Activated naive CD4-positive, alpha-beta T cell treated with anti-CD3 and anti-CD28 coated beads, Interleukin-2, amount 50 U/mL, for 72 hours (primary cell): ENCODE results near the gene XPA. TPM values are rescaled to one million over a fixed set of nuclear protein-coding genes. Genes with fewer than 3 reads are reported as not detected.

Experiments
- ATAC-seq, 2 donors: fragments of 150-1000 bp; cut with Tn5 transposase; 2 replicates each; pipeline ENCODE4 v1.10.0; 2021; ENCODE audit warnings: mild to moderate bottlenecking in 2 of 2, moderate library complexity in 2 of 2
- DNase-seq, 2 donors: peaks; one replicate each; pipeline ENCODE4 v3.0.0; 2021 to 2022; ENCODE audit warnings: low spot score in 2 of 2
- H3K27ac Mint-ChIP-seq, 2 donors: one replicate each; pipeline ENCODE4 v1.8.0; 2022; ENCODE audit warnings: mild to moderate bottlenecking in 2 of 2, mixed read lengths in 2 of 2
- H3K36me3 Mint-ChIP-seq, 2 donors: one replicate each; pipeline ENCODE4 v1.8.0; 2022; ENCODE audit warnings: mixed read lengths in 2 of 2
- H3K9me3 Mint-ChIP-seq, 2 donors: one replicate each; pipeline ENCODE4 v1.8.0; 2022; ENCODE audit warnings: mixed read lengths in 2 of 2
- total RNA-seq, 2 donors: library from RNA; stranded (reverse); gene quantifications; one replicate each; pipeline ENCODE4 v1.2.3, GENCODE V29; 2022

The XPA gene
- total RNA-seq, 2 donors from 2014 or later, result 7.7 to 8.4 TPM

DNA sequence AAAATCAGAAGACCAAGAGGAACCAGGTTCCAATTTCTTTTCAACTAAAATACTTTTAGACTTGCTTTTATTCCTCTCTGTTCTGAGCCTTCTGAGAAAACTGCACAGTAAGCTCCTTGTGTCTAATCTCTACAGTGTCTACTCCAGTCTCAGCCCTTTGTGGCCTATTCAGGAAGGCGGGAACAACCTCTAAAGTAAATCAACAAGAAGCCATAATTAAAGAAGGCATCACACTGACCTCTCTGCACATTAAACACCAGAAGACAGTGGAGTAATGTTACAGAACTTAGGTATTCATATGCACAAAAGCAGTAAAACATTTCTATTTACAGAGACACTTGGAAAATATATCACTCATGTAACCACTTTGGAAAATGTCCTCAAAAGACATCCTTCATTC is 14.9 kb downstream of the XPA start:
- Mint-ChIP-seq H3K27ac (peak overlapping the region in 1 of 2 donors; percentile 86), H3K36me3 (peaks cover 0 to 5% of the 10 kb centered on the region in 2 donors), H3K9me3 (no peaks in the 10 kb centered on the region)
- no peak for DNase-seq
- no peak for ATAC-seq

DNA sequence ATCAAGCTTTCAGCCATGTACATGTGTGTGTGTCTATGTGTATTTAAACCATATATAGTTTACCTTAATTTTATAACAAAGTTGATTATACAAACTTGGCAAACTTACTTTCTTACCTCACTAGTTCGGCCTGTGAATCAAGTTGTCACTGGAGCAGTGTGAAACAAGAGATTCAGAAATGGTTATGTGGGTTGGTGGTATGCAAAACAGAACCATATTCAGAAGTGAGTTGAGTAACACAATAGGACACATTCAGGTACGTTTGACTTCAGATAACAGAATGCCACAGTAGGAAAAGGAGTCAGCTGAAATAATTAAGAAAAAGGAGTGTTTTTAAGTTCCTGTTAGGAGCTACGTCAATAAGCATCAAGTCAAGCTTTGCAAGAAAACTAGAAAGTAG is 21.5 kb downstream of the XPA start:
- Mint-ChIP-seq H3K27ac (peak overlapping the region in 1 of 2 donors; percentile 76), H3K36me3 (peaks cover 0 to 11% of the 10 kb centered on the region in 2 donors), H3K9me3 (no peaks in the 10 kb centered on the region)
- DNase-seq (no peak), ATAC-seq (peak; percentile 33 to 37)

DNA sequence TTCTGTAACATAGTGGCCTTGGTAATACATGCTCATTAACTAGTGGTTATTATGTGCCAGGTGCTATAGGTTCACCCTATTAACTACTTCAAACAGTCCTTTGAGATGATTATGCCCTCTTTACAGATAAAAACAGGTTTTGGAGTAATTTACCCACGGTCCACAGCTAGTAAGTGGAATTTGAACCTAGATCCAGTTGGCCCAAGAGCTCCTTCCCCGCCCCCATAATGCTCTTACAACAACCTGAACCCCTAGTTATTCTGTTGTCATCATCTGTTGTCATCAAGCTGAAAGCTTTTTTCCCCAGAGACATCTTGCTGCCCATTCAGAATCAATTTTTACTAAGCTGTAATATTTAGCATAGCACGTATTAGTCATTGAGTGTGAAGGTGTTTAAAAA is 23.2 kb downstream of the XPA start:
- DNase-seq, result no peak
- H3K9me3 Mint-ChIP-seq, result no peaks in the 10 kb centered on the region
- no peak for ATAC-seq
- peak overlapping the region; percentile 15 to 83 for H3K27ac Mint-ChIP-seq
- peaks cover 0 to 11% of the 10 kb centered on the region in 2 donors for H3K36me3 Mint-ChIP-seq

DNA sequence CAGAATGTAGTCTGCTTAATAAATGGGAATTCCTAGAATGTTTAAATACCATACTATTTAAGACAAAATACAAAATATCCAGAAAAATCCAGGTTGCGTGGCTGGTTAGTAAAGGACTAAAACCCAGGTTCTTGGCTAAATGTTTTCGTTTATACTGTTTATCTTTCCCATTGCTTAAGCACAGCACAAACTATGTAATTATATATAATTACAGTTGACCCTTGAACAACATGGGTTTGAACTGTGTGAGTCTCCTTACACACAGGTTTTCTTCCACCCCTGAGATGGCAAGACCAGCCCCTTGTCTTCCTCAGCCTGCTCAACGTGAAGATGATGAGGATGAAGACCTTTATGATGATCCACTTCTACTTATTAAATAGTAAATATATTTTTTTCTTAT is 24.7 kb downstream of the XPA start:
- Mint-ChIP-seq H3K9me3 (no peaks in the 10 kb centered on the region), H3K36me3 (peaks cover 0 to 18% of the 10 kb centered on the region in 2 donors), H3K27ac (no peak overlapping the region)
- ATAC-seq (no peak), DNase-seq (no peak)

DNA sequence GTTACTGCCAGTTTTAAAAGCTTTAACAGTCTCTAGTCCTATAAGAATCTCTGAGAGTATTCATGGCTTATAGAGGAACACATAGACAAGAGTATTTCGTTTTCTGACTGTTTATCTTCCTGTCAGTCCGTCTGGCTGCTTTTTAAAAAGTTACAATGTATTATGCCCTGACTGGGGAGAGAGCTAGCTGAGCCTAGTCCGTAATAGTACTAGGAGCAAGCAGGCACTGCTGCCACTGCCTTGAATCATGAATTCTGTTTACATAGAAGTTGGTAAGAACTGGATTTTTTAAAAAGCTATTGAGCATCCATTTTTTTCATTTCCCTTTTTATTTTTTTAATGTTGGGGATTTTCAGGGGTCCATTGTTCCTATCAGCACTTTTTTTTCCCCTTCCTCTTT is 26.6 kb downstream of the XPA start:
- DNase-seq (no peak), ATAC-seq (no peak)
- Mint-ChIP-seq H3K9me3 (no peaks in the 10 kb centered on the region), H3K27ac (peak overlapping the region in 1 of 2 donors; percentile 16), H3K36me3 (peaks cover 0 to 34% of the 10 kb centered on the region in 2 donors)

DNA sequence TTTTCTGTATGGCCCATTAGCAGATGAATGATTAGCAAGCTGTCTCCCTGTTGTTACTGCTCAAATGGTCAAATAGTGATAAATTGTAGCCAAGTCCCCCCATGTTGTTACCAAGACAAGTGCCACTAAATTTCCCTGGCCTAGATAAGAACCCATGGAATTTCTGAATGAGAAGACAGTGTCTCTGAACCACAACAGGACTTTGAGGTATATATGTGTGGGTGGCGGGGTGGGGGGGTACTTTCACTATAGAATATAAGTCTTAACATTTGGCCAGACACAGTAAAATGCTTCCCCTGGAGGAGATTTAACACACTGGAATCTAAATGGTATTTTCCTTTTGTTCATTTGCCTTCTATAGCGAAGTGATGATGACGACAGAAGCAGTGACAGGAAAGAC is 28.7 kb downstream of the XPA start:
- H3K27ac Mint-ChIP-seq, result peak overlapping the region in 1 of 2 donors; percentile 49
- DNase-seq (no peak), ATAC-seq (no peak)
- H3K36me3 Mint-ChIP-seq, result peaks cover 0 to 48% of the 10 kb centered on the region in 2 donors
- H3K9me3 Mint-ChIP-seq, result no peaks in the 10 kb centered on the region

DNA sequence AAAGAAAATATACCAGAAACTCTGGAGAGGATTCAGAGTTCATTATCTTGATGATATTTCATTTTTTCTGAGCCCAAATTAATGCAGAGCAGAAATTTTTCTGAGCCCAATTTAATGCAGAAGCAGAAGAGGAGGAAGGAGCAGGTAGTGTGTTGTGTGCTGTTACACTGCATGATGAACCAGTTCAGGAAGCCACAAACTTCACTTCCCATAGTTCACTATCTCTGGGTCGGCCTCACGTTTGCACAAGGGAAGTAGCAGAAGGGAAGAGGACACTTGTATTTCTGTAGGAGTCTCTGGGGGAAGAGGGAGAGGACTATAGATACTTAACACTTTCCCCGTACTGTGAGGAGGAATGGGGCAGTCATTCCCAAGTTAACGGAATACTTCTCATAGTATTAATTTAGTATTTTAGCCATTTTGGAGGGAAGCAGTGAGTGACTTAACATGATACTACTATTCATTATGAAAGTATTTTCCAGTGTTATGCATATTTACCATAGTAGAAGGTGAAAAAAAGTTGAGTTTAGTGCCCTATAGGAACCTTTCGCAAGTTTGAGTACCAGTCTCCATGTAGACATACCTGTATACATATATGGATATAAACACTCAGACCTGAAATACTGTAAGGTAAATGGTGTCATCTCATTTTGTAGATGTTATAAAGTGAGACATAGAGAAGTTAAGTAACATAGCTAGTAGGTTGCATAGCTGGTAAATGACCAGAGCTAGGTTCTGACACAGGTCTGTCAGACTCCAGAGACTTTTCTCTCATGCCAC is 30.0 kb downstream of the XPA start:
- Mint-ChIP-seq H3K27ac (peak overlapping the region; percentile 71 to 75), H3K36me3 (peaks cover 0 to 44% of the 10 kb centered on the region in 2 donors), H3K9me3 (no peaks in the 10 kb centered on the region)
- no peak for DNase-seq
- ATAC-seq, result peak; percentile 41 to 67

DNA sequence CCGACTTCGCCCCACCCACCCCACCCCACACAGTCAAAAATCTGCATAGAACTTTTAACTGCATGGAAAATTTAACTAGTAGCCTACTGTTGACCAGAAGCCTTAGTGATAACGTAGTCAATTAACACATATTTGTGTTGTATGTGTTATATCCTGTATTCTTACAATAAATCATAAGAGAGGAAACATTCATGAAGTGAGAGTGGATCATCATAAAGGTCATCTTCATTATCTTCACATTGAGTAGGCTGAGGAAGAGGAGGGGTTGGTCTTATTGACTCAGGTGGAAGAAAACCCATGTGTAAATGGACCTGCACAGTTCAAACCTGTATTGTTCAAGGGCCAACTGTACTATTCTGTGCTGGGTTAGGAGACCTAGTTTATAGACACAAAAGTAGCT is 31.4 kb downstream of the XPA start:
- DNase-seq (no peak), ATAC-seq (peak; percentile 47 to 68)
- Mint-ChIP-seq H3K9me3 (no peaks in the 10 kb centered on the region), H3K27ac (peak overlapping the region; percentile 8 to 71), H3K36me3 (peaks cover 0 to 44% of the 10 kb centered on the region in 2 donors)

DNA sequence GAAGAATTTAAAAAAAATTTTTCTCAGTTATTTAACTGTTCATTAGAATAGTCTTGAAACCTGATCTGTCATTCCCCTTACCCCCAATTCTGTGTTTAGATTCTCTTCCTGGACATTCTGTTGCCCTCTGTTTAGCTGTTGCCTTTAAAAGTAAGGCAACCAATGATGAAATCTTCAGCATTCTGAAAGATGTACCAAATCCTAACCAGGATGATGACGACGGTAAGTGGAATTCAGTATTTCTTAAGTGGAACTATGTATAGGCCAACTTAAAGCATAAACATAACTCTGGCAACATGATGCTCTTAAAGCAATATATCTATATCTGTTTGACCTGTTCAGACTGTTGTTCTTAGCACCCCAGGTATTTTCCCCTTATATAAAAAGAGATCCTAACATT is 36.3 kb downstream of the XPA start:
- H3K36me3 Mint-ChIP-seq, result peaks cover 17 to 33% of the 10 kb centered on the region in 2 donors

DNA sequence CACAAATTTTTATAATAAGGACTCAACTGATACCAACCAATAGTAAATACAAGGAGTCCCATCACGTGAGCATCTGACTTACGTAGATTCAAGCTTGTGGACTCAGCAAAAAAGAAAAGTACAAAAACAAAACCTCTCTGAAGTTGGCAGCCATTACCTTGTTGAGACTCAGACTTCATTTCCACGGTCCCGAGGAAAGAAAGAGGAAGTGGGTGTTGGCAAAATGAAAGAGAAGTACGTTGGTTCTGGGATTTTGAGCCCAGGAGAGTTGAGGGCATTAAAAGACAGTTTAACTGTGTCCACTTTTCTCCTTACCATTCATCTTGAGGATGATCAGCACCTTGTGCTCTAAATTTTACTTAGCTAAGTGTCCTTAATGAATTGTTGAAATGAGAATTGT is 36.8 kb downstream of the XPA start:
- ATAC-seq, result no peak
- H3K27ac Mint-ChIP-seq, result no peak overlapping the region
- no peaks in the 10 kb centered on the region for H3K9me3 Mint-ChIP-seq
- peaks cover 17 to 33% of the 10 kb centered on the region in 2 donors for H3K36me3 Mint-ChIP-seq
- DNase-seq, result no peak

More for the DNA sequence above, 36.3 kb downstream of the XPA start:
- Mint-ChIP-seq H3K9me3 (no peaks in the 10 kb centered on the region), H3K27ac (no peak overlapping the region)
- DNase-seq (no peak), ATAC-seq (no peak)

DNA sequence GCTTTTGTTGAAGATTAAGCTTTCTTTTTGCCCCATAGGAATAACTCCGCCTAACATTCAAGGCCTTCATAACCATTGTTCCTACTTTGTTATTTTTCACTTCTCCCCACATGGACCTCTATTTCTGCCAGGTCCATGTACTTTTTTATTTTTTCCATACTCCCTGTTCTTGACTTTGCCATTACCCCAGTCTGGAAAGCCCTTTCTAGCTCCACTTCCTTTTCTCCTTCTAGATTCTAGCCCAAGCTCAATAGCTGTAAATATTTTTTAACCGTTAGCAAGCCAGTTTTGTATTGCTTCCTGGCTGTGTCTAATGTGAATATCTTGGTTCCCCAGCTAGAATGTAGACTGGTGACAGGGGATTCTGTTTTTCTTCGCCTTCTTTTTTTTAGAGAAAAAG is 37.4 kb downstream of the XPA start:
- H3K27ac Mint-ChIP-seq, result peak overlapping the region in 1 of 2 donors; percentile 38
- H3K36me3 Mint-ChIP-seq, result peaks cover 17 to 29% of the 10 kb centered on the region in 2 donors
- H3K9me3 Mint-ChIP-seq, result no peaks in the 10 kb centered on the region
- no peak for ATAC-seq
- no peak for DNase-seq

DNA sequence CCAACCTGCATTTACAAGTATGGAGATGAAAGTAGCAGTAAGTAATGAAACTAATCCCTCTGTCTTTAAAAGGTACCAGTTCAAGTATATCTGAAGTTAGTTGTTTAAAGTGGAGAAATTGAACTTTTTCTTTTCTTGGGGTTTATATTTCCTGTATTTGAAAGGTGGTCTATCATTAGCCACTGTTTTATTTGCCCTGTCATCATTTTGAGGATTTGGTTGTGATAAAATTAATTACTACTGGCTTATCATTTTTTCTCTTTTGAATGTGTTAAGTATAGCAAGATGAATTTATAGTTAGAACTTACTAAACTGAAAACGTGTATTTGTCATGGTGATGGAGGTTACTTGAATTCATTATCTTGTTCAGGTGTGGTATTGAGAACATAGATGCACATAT is 38.4 kb downstream of the XPA start:
- H3K9me3 Mint-ChIP-seq, result no peaks in the 10 kb centered on the region
- DNase-seq, result no peak
- no peak overlapping the region for H3K27ac Mint-ChIP-seq
- H3K36me3 Mint-ChIP-seq, result peaks cover 17 to 22% of the 10 kb centered on the region in 2 donors
- ATAC-seq, result no peak

DNA sequence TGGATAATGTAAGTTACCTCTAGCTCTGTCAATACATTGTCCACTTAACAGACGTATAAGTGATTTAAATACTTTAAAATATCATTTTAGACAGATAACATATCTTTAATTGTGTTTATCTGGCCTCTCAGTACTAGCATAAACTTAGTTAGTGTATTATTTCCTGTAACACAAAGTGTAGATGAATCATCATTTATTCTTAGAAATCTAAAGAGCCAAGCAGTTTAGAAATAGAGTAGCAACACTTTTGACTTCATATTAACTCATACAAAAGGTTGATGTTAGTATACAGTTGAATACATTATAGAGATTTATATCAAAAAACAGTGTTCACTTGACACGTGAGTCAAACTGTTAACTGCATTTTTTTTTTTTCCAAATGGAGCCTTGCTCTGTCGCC is 45.5 kb downstream of the XPA start:
- no peaks in the 10 kb centered on the region for H3K9me3 Mint-ChIP-seq
- peak in 1 of 2 donors; percentile 40 for ATAC-seq
- no peak for DNase-seq
- peaks cover 2 to 30% of the 10 kb centered on the region in 2 donors for H3K36me3 Mint-ChIP-seq
- peak overlapping the region in 1 of 2 donors; percentile 87 for H3K27ac Mint-ChIP-seq

DNA sequence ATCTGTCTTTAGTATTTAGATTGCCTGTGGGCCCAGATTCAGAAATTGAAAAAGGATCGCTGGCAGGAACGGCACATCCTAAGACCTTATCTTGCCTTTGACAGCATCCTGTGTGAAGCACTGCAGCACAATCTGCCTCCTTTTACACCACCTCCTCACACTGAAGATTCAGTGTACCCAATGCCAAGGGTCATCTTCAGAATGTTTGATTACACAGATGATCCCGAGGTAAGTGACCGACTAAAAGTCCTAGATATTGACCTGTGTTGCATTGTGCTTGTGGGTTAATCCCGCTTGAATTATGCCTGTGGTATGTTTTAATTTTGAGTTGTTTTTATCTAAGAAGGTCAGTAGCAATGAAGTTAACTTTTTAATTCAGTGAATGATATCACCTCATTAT is 49.1 kb downstream of the XPA start:
- Mint-ChIP-seq H3K27ac (no peak overlapping the region), H3K36me3 (peaks cover 0 to 18% of the 10 kb centered on the region in 2 donors), H3K9me3 (no peaks in the 10 kb centered on the region)
- ATAC-seq, result no peak
- DNase-seq, result no peak

DNA sequence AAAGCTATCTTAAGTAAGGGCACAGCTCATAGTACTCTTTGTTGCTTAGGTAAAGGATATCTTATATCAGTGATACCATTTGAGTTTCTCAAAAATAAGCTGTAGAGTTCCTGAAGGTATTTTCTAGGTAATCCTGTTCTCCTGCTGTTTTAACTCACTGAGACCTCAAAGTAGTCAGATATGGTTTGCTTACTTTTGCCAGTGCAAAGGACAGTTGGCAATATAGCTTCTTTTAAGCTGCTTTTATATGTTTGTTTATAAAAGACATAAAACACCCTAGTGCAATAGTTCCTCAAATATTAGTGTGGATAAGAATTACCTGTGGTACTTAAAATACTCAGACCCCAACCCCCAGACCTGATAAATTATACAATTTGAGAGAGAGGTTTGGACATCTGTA is 51.4 kb downstream of the XPA start:
- Mint-ChIP-seq H3K9me3 (no peaks in the 10 kb centered on the region), H3K27ac (no peak overlapping the region), H3K36me3 (peaks cover 0 to 11% of the 10 kb centered on the region in 2 donors)
- no peak for ATAC-seq
- DNase-seq, result no peak

DNA sequence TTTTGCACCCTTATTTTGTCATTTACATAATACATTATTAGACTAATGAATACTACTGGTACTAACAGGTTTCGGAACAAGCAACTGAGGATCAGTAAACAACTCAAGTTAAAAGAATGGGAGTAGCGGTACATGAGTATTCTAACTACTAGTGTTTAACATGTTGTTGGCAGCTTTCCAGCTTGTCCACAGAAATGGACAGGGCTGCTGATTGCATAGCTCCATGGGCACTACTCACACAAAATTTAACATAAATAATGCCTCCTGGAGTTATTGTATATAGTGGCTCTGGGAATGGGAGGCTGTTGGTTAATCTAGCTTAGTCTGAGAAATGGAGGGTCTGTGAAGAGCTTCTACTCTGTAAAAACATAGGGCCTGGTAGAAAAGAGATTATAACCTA is 56.8 kb downstream of the XPA start:
- no peak for DNase-seq
- Mint-ChIP-seq H3K9me3 (no peaks in the 10 kb centered on the region), H3K36me3 (peaks cover 4 to 12% of the 10 kb centered on the region in 2 donors), H3K27ac (peak overlapping the region in 1 of 2 donors; percentile 12)
- no peak for ATAC-seq

DNA sequence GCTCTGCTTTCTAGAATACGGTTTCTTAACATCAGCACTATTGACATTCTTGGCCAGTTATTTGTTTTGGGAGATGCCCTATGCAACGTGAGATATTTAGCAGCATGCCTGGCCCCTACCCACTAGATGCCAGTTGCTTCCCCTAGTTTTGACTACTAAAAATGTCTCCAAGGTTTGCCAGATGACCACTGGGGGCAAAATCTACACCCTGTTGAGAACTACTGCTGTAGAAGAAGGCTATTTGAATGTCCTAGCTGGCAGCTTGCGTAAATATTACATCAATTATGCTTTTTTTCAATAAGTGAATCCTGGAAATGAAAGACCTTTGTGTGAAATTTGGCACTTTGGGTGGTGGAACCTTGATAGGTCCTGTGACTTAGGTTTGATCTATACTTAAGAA is 58.5 kb downstream of the XPA start:
- Mint-ChIP-seq H3K27ac (no peak overlapping the region), H3K36me3 (peaks cover 11 to 19% of the 10 kb centered on the region in 2 donors), H3K9me3 (no peaks in the 10 kb centered on the region)
- DNase-seq (no peak), ATAC-seq (no peak)

DNA sequence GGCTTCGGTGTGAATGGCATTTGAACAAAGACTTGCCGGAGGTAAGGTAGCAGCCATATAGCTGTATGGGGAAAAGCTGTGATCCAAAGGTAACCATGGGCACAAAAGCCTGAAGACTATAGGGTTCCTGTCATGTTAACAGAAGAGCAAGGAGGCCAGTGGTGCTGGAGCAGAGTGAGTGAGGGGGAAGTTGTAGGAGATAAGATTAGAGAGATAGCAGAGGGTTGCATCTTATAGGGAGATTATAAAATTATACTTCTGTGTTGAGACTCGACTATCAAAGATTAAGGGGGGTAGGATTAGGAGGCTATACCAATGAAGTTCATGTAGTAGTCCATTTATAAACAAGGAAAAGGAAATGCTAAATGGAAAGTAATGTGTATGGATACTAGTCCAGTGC is 60.2 kb downstream of the XPA start:
- Mint-ChIP-seq H3K36me3 (peaks cover 11 to 26% of the 10 kb centered on the region in 2 donors), H3K27ac (peak overlapping the region in 1 of 2 donors; percentile 69)
- DNase-seq, result no peak

More for the DNA sequence above, 60.2 kb downstream of the XPA start:
- H3K9me3 Mint-ChIP-seq, result no peaks in the 10 kb centered on the region
- ATAC-seq, result no peak
